GM19324 (cell line): ENCODE data around the gene AP5B1.

Experiments used
- ATAC-seq: cut with Tn5 transposase; IDR thresholded peaks from one replicate; pipeline ENCODE4 v1.9.1; 2021; ENCODE audit warnings: mild to moderate bottlenecking, moderate library complexity; ENCODE audit not compliant: unreplicated experiment, low FRiP score

AP5B1 gene

GRCh38 chr11:65780770-65781151 is at the start of gene AP5B1:
TSS of gene AP5B1 (minus strand) at chr11:65780976. CDS start at chr11:65780591, 385 bp downstream.
- ATAC-seq: peak; percentile 67

- ATAC-seq: no peak
Measured at GRCh38 chr11:65829459-65829858, 48.7 kb upstream of the AP5B1 start.

- no peak for ATAC-seq
Measured at GRCh38 chr11:65826984-65827735, 46.4 kb upstream of the AP5B1 start.

GRCh38 chr11:65822776-65823528 is 42.2 kb upstream of the AP5B1 start:
- ATAC-seq: no peak

- ATAC-seq: no peak
Measured at GRCh38 chr11:65821107-65821506, 40.3 kb upstream of the AP5B1 start.

- peak; percentile 90 for ATAC-seq
Measured at GRCh38 chr11:65817835-65818680, 37.3 kb upstream of the AP5B1 start.

- ATAC-seq: no peak
Measured at GRCh38 chr11:65817312-65817834, 36.6 kb upstream of the AP5B1 start.

- ATAC-seq: no peak
Measured at GRCh38 chr11:65816696-65817095, 35.9 kb upstream of the AP5B1 start.

- no peak for ATAC-seq
Measured at GRCh38 chr11:65814986-65815565, 34.3 kb upstream of the AP5B1 start.

- no peak for ATAC-seq
Measured at GRCh38 chr11:65814131-65814985, 33.6 kb upstream of the AP5B1 start.

- no peak for ATAC-seq
Measured at GRCh38 chr11:65811764-65812475, 31.1 kb upstream of the AP5B1 start.

- no peak for ATAC-seq
Measured at GRCh38 chr11:65810046-65810868, 29.5 kb upstream of the AP5B1 start.

GRCh38 chr11:65809496-65809895 is 28.7 kb upstream of the AP5B1 start:
- ATAC-seq: no peak

- no peak for ATAC-seq
Measured at GRCh38 chr11:65808744-65809341, 28.1 kb upstream of the AP5B1 start.

GRCh38 chr11:65806979-65807378 is 26.2 kb upstream of the AP5B1 start:
- no peak for ATAC-seq

- ATAC-seq: no peak
Measured at GRCh38 chr11:65803797-65804492, 23.2 kb upstream of the AP5B1 start.

- ATAC-seq: peak; percentile 85
Measured at GRCh38 chr11:65802841-65803240, 22.1 kb upstream of the AP5B1 start.
